ENCODE data around the gene ATP2B3. TPM values are rescaled to one million over a fixed set of nuclear protein-coding genes. Genes with fewer than 3 reads are reported as not detected.

Gene ATP2B3
- total and polyA plus RNA-seq, 9 of the 15 experiments (the other 6 are each of a cell fraction or from before 2014, with no cell fraction given): 0.04 TPM; not detected in 8

DNA sequence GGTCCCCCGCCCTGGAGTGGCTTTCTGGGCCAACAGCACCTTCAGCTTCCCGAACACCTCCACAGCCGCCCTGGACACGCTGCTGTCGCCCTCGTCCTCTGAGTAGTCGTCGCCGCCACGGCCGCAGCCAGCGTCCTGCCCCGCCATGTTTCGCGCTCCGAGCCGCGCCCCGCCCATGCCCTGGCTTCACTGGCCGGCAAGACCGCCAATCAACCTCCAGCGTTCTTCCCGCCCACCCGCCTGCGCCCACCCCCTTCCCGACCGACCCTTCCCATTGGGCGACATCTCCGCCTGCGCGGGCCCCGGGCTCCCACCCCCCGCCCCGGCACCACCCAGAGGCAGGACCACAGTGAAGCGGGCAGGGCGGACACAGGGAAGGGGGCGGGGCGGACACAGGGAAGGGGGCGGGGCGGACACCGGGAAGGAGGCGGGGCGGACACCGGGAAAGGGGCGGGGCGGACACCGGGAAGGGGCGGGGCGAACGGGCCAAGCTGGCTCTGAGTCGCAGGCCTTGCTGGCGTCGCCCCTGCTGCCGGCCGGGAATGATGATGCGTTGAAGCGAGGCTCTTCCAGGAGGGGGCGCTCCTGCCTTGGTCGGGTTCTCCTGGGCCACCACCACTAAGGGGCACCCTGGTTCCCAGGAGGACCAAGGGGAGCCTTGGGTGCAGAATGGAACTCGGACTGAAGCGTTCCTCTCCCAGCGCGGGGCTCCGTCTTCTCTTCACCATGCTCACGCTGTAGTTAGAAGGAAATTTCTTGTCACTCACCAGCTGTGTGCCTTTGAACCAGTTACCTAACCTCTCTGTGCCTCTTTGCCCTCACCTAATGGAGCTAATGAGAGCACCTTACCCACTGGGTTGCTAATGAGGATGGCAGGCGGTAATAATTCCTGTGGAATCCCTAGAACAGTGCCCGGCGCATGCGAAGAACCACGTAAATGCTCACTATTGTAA is 46.8 kb upstream of the ATP2B3 start, which contains the start of gene HAUS7:
TSS of gene HAUS7 (minus strand) at position 166 of the 953 bp plus-strand sequence. CDS start at position 147, 19 bp downstream.
- Histone ChIP-seq H3K27ac (ENCODE audit: extremely low read depth, low read depth, low read length) (peak within 1 kb of the TSS; percentile 77), H3K9me3 (replicated peaks; ENCODE audit: control insufficient read depth, insufficient read depth, low read depth, low read length) (no peaks in the 10 kb centered on the region), H4K20me1 (replicated peaks; ENCODE audit: control insufficient read depth, insufficient read depth, low read length) (no peaks in the 10 kb centered on the region), H2AFZ (ENCODE audit: low read depth, low read length) (peak within 1 kb of the TSS; percentile 80), H3K79me2 (ENCODE audit: control insufficient read depth, insufficient read depth, low read length) (peaks cover 29% of the 10 kb centered on the region), H3K9ac (ENCODE audit: insufficient read depth in 1 of 2, low read depth in 2 of 2, low read length in 2 of 2) (peak within 1 kb of the TSS; percentile 83 to 97), H3K36me3 (ENCODE audit: control insufficient read depth, insufficient read depth, low read length) (peaks cover 33% of the 10 kb centered on the region; the same call in 2 of the 3 replicates), H3K4me2 (ENCODE audit: insufficient read depth, low read length) (peak within 1 kb of the TSS; percentile 89), H3K4me1 (replicated peaks in 1 of 2; ENCODE audit: control insufficient read depth in 2 of 2, insufficient read depth in 2 of 2, low read length in 2 of 2) (peaks cover 4 to 54% of the 10 kb centered on the region in 2 experiments; a peak in 4 of 5 replicates), H3K27me3 (ENCODE audit: control insufficient read depth in 2 of 2, insufficient read depth in 2 of 2, low read length in 2 of 2) (no peaks in the 10 kb centered on the region), H3K4me3 (peak within 1 kb of the TSS; percentile 92), H3K9me1 (ENCODE audit: control insufficient read depth, insufficient read depth, low read length) (no peaks in the 10 kb centered on the region)
- WGBS (ENCODE audit: insufficient coverage, low coverage, missing lambda C conversion rate): 27% methylated on average over 15 of the region's 70 CpGs
- POLR2A ChIA-PET: no interaction called here
- DNase-seq (ENCODE audit: extremely low read depth in 1 of 4, low spot score in 3 of 4) (peak; percentile 91 to 97 (median 93)), ATAC-seq (peak; percentile 92), FAIRE-seq (peak; percentile 80)
- in situ Hi-C loops (cut with MboI) (no loop called here), intact Hi-C loops (cut with micrococcal nuclease) (loop anchor here (5.0 kb wide), 1 partner anchor 37 kb away; no protein-coding TSS in a partner anchor)
- BruUV-seq (replicated peaks): no TSS peak
- CTCF ChIA-PET (ENCODE audit: low intra/inter-chr PET ratio): interaction anchor here (0.9 to 1.7 kb wide), 2 partner anchors 36 to 512 kb away, joined by 6 to 9 read pairs; no protein-coding TSS in a partner anchor
- TF ChIP-seq MAX (CRISPR knock-in tag; IDR thresholded peaks at IDR 0.05): no peak
- peak; percentile 30; the same call in 1 of the 2 replicates for TF ChIP-seq XRCC5 (IDR thresholded peaks at IDR 0.05; ENCODE audit: low read depth, low read length)
- no peak for TF ChIP-seq SMAD3 (CRISPR knock-in tag; conservative IDR thresholded peaks at IDR 0.05)
- no peak for TF ChIP-seq PCBP2 (IDR thresholded peaks at IDR 0.05; ENCODE audit: low read depth, low read length, poor library complexity, severe bottlenecking)
- TF ChIP-seq ZNF318 (IDR thresholded peaks at IDR 0.05; ENCODE audit: borderline replicate concordance in 1 of 2, low read depth in 1 of 2): no peak
- TF ChIP-seq ZBTB9 (CRISPR knock-in tag; IDR thresholded peaks at IDR 0.05): no peak
- TF ChIP-seq DLX4 (CRISPR knock-in tag; IDR thresholded peaks at IDR 0.05): no peak
- TF ChIP-seq ATF7 (IDR thresholded peaks at IDR 0.05): peak; percentile 33; the same call in 1 of the 2 replicates
- peak; percentile 99 for TF ChIP-seq CREM (IDR thresholded peaks at IDR 0.05; ENCODE audit: low read depth)

All from K562 (cell line).